ENCODE results near the gene ITIH4.

DNA sequence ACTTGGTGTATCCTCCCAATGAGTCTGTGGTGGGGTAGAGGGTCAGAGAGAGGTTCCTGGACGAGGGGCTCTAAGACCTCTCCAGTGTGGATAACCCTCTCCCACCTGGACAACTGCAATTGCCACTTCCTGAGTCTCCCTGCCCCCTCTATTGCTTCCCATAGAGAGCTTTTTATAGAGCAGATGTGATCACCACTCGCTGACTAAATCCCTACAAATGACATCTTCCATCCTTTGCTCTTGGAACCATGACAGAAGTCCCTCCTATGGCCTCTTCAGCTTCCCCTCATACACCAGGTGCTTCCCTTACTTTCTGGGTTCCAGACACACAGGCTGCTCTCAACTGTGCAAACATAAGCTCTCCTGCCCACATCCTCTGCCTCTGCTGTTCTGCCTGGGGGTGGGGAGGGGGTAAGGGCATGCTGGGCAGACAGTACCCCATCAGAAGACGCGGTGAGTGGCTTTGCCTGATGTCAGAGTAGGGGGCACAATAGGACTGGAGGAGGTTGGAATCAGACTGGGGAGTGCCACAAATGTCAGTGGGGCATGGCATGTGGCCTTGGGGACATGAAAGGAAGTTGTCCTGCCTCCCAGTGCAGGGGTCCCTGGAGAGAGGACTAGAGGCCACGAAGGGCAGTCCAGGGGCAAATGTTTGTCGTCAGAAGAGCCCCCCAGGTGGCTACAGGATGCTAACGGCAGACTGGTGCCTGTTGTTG is 20.7 kb downstream of the ITIH4 start:
- TF ChIP-seq, protein P1, sequence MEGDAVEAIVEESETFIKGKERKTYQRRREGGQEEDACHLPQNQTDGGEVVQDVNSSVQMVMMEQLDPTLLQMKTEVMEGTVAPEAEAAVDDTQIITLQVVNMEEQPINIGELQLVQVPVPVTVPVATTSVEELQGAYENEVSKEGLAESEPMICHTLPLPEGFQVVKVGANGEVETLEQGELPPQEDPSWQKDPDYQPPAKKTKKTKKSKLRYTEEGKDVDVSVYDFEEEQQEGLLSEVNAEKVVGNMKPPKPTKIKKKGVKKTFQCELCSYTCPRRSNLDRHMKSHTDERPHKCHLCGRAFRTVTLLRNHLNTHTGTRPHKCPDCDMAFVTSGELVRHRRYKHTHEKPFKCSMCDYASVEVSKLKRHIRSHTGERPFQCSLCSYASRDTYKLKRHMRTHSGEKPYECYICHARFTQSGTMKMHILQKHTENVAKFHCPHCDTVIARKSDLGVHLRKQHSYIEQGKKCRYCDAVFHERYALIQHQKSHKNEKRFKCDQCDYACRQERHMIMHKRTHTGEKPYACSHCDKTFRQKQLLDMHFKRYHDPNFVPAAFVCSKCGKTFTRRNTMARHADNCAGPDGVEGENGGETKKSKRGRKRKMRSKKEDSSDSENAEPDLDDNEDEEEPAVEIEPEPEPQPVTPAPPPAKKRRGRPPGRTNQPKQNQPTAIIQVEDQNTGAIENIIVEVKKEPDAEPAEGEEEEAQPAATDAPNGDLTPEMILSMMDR (IDR thresholded peaks at IDR 0.05) = no peak
- TF ChIP-seq POLR2AphosphoS5 (IDR thresholded peaks at IDR 0.05; ENCODE audit: low read depth, low read length) = no peak
- TF ChIP-seq, protein P2, sequence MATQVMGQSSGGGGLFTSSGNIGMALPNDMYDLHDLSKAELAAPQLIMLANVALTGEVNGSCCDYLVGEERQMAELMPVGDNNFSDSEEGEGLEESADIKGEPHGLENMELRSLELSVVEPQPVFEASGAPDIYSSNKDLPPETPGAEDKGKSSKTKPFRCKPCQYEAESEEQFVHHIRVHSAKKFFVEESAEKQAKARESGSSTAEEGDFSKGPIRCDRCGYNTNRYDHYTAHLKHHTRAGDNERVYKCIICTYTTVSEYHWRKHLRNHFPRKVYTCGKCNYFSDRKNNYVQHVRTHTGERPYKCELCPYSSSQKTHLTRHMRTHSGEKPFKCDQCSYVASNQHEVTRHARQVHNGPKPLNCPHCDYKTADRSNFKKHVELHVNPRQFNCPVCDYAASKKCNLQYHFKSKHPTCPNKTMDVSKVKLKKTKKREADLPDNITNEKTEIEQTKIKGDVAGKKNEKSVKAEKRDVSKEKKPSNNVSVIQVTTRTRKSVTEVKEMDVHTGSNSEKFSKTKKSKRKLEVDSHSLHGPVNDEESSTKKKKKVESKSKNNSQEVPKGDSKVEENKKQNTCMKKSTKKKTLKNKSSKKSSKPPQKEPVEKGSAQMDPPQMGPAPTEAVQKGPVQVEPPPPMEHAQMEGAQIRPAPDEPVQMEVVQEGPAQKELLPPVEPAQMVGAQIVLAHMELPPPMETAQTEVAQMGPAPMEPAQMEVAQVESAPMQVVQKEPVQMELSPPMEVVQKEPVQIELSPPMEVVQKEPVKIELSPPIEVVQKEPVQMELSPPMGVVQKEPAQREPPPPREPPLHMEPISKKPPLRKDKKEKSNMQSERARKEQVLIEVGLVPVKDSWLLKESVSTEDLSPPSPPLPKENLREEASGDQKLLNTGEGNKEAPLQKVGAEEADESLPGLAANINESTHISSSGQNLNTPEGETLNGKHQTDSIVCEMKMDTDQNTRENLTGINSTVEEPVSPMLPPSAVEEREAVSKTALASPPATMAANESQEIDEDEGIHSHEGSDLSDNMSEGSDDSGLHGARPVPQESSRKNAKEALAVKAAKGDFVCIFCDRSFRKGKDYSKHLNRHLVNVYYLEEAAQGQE (IDR thresholded peaks at IDR 0.05; ENCODE audit: insufficient read depth in 1 of 2, low read depth in 2 of 2, low read length in 1 of 2) = no peak
- no peak for TF ChIP-seq SIN3A (IDR thresholded peaks at IDR 0.05; ENCODE audit: borderline replicate concordance, insufficient read depth, low read depth, low read length)
